SW480 (cell line): Measurements from ENCODE around the gene MYO1F.
"Not testable (repeated sequence)": the region's sequence is repeated elsewhere in the genome, so short reads cannot be mapped to it uniquely, and the experiment has no call there.

Experiments
- DNase-seq: peaks from one replicate; pipeline ENCODE4 v3.0.0-alpha.2; 2016; ENCODE audit warnings: low spot score

The MYO1F gene

DNA sequence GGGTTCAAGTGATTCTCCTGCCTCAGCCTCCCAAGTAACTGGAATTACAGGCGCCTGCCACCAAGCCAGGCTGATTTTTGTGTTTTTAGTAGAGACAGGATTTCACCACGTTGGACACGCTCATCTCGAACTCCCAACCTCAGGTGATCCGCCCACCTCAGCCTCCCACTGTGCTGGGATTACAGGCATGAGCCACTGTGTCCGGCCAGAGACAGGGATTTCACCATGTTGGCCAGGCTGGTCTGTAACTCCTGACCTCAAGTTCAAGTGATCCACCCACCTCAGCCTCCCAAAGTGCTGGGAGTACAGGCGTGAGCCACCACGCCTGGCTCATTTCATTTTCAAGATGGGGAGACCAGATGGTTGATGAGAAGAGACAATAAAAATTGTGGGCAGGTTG is 12.4 kb downstream of the MYO1F start:
- DNase-seq = not testable (repeated sequence)

DNA sequence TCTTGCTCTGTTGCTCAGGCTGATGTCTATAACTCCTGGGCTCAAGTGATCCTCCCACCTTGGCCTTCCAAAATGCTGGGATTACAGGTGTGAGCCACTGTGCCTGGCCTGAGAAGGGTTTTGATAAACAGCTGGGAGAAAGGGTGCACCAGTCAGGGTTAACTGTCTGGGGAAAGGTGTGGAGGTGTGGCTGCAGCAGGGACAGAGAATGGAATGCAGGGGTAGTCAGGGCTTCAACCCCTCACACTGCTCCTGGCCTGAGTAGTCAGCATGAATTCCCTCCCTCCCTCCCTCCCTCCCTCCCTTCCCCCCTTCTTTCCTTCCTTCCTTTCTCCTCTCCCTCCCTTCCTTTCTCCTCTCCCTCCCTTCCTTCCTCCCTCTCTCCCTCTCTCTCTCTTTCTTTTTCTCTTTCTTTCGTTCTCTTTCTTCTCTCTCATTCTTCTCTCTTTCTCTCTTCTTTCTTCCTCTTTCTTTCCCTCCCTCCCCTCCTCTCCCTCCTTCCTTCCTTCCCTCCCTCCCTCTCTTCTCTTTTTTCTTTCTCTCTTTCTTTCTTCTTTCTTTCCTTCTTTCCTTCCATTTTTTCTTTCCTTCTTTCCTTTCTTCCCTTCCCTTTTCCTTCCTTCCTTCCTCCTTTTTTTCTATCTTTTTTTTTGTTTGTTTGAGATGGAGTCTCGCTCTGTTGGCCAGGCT is 16.0 kb downstream of the MYO1F start:
- DNase-seq = no peak

DNA sequence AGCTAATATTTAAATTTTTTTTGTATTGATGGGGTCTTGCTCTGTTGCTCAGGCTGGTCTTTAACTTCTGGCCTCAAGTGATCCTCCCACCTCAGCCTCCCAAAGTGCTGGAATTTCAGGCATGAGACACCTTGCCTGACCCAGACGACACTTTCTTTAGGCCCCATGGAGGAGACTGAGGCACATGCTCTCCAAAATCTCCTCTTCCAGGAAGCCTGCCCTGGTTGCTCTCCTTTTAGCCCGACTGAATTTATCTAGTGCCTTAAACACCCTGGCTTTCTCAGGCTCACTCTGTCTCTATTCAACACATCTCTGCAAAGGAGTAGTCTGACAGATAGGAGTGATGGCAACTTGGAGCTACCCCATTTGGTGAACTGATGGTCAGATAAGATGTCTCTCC is 18.9 kb downstream of the MYO1F start:
- DNase-seq = no peak

DNA sequence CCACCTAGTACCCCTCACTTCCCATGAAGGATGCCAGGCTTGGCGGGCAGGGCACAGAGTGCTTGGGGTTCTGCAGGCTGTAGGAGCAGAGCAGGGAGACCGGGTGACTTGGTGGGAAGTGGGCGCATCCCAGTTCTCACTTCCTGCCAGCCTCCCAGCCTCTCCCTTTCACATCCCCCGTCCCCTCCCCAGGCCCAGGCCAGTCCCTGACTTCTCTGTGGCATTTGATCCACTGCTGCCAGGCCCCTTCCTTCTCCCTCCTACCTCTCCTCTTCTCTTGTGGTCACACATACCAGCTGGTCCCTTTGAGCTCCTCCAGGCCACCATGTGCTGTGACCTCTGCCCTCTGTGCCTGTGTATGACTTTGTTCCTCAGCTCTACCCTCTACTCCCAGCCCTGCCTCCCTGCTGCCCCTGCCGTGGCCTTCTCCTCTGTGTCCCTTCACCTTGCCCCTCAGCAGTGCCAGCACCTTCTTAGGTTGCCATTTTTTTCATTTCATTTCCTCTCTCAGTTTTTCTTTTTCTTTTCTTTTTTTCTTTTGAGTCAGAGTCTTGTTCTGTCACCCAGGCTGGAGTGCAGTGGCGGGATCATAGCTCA is 19.5 kb downstream of the MYO1F start:
- no peak for DNase-seq

DNA sequence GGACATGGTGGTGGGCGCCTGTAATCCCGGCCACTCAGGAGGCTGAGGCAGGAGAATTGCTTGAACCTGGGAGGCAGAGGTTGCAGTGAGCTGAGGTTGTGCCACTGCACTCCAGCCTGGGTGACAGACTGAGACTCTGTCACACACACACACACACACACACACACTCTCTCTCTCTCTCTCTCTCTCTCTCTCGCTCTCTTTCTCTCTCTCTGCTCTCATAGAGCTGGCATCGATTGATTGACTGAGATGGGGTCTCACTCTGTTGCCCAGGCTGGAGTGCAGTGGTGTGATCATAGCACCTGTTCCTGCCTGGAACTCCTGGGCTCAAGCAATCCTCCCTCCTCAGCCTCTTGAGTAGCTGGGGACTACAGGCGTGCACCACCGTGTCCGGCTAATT is 23.5 kb downstream of the MYO1F start:
- not testable (repeated sequence) for DNase-seq

DNA sequence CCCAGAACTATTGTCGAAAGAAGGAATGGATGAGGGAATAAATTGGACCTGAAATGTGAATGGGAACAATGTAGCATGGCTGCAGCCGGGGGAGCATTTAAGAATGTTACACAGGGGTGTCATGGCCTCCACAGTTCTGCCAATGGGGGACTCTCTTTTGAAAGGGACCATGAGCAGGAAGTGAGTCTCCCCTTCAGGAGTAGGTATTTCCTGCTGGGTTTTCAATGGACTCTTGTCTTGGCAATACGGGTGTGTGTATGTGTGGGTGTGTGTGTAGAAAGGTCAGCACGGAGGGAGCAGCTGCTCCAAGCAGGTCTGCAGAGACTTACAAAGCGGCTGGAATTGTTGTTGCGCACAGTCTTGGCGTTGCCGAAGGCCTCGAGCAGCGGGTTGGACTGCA is 24.4 kb downstream of the MYO1F start:
- DNase-seq = peak; percentile 75

DNA sequence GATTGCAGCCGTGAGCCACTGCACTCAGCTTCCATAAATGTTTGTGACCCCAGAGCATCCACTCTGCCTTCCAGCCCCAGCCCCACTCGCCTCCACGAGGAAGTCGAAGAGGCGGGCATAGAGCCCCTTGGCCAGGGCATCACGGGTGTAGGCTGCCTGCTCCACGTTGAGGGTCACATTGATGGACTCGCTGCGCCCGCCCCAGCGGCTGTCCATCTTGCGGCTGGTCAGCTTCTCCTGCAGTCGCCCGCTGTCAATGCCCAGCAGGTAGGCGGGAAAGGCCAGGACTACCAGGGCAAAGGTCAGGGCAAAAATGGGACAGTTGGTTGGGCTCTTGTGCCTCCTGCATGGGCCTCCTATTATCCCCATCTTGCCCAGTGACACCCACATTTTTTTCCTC is 27.2 kb downstream of the MYO1F start:
- no peak for DNase-seq

DNA sequence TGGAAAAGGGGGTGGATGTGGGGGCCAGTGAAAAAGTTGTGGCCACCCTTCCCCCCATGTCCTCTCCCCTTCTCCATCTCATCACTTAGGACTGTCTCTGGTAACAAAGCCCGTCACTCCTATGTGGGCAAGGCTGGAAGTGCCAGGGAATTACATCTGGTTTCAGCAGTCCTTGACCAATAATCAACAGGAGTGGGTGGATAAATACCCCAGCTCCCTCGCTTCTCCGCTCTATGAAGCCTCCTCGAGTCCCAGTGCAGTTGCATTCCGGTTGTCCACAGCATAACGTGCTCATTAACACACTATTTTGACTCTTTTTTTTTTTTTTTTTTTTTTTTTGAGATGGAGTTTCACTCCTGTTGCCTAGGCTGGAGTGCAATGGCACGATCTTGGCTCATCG is 31.5 kb downstream of the MYO1F start:
- no peak for DNase-seq

DNA sequence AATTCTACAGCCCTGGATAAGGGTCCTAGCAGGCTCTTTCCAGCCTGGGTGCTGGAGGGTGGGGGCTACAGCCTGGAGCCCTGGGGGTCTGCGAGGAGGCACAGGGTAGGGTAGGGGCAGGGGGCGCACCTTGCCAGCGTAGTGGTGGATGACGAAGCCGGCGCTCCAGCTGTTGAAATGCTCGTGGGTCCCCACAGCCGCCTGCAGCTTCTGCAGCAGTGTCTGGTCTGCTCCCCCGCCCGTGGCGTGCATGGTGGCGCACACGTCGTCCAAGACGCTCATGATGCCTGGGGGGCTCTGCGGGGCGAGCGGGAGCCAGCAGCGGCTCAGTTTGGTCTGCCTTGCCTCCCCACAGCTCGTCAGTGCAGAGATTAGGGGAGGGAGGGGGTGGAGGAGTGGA is 33.1 kb downstream of the MYO1F start:
- no peak for DNase-seq

DNA sequence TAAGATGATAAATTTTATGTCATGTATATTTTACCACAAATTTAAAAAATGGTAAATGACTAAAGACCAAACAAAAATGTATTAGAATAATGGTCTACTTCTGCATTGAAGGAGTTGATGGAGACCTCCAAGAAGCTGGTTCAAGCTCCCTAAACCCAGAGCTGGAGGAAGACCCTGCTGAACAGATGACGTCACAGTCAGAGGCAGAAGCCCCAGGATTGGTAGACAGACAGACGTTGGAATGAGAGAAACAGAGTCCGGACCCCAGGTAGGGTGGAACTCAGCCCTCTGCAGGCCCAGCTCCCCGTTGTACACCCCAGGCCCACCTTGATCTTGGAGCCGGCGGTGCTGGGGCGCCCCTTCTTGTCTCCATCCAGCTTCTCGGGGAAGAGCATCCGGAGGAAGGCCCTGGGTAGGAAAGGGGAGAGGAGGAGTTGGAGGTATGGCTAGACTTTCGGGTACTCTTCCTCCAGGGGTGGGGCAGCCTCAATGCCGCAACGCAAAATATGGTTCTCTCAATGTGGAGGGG is 37.6 kb downstream of the MYO1F start:
- no peak for DNase-seq

DNA sequence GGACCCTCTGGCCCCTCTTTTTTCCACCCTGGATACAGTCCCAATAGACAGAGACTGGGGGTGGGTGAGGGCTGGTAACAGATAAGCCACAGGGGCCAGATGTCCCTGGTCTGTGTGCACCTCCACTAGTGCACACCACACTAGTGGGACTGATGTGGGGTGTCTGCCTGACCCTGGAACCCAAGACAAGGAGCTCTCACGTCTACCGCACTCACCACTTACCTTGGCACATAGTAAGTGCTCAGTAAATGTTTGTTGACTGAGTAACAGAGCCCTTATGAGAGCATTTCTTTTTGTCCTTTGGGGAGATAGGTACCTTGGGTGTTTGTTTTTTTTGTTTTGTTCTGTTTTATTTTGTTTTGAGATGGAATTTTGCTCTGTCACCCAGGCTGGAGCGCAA is 40.1 kb downstream of the MYO1F start:
- DNase-seq = no peak

DNA sequence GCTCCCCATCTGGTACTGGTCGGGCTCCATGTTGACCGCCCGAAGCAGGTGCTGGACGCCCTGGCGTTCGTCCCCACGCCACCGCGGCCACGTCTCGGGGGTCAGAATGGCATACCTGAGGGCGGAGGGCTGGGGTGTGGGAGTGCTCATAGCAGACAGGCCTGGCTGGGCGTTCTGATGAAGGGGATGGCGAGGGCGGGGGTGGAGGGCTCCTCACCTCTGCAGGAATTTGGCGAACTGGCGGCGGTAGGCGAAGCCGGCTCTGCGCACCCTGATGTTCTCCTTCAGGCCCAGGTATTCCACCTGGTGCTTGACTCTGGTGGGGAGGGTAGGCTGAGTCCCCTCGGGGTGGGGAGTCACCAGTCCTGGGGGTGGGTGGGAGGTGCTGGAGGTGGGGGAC is 41.0 kb downstream of the MYO1F start:
- no peak for DNase-seq

DNA sequence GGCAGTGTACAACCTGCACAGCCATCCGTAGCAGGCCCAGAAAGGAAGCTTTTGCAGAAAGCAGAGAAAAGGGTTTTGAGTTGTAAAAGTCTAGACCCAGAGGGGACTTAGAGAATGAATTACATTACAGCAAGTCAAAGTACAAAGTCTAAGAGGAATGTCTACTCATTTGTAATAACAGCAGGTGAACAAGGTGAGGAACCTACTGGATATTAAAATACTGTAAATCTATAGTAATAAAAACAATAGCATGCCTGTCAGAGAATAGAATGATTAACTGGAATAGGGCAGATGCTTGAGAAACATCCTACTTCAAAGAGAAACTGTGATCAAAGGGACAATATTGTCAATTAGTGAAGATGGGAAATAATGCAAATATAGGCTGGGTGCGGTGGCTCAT is 45.0 kb downstream of the MYO1F start:
- DNase-seq = peak; percentile 80

DNA sequence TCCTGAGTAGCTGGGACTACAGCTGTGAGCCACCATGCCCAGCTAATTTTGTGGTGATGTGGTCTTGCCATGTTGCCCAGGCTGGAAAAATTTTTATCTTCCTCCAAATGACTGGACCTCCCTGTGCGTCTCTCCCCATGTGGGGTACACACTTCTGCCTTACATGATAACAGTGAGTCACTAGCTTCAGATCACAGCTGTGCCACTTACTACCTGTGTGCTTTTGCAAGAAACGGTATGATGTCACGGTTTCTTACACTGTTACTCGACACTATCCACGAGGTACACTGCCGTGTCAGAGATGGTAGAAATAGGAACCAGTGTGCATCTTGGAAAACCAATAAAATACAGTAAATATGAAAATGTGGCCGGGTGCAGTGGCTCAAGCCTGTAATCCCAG is 45.8 kb downstream of the MYO1F start:
- no peak for DNase-seq

DNA sequence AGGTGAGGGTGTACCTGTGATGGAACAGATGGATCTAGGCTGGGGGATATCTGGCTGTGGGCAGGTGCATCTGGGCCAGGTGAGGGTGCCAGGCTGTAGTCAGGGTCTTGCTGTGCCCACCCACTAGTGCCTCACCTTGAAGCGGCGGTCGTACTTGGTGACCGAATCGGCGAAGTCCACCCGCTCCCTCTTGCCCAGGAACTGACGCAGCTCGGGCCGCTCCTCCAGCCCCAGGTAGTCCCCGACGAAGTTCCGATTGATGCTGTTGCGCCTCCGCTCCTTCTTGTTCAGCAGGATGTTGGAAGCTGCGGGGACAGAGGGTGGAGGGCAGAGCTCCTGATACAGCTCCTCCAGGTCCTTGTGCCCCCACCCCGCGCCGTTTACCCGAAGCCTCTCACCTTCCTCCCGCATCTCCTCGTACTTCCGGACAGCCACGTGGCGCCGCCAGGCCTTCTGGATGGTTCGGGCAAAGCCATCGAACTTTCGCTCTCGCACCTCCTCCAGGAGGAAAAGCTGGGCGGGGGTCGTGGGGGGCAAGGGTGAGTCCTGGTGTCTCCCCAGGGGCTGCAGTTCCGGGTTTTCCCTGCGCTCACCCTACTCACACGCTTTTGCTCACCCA is 47.1 kb downstream of the MYO1F start:
- no peak for DNase-seq

DNA sequence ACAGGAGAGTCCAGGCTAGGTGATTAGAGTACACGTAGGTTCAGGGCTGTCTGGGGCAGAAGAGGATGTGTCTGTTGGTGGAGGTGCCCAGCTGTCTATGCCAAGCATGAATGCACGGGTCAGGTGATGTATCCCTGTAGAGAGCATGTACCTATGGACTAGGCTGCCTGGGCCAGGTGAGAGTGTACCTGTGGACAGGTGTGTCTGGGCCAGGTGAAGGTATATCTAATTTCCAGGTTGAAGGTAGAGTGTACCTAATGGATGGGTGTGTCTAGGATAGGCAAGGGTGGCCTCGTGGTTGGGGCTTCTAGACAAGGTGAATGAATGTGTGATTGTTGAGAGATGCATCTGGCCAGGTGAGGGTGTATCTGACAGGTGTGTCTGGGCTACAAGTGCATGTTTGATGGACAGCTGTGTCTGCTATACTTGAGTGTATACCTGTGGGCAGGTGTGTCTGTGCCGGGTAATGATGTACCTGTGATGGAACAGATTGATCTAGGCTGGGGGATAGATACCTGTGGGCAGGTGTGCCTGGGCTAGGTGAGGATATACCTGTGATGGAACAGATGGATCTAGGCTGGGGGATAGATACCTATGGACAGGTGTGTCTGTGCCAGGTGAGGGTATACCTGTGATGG is 47.8 kb downstream of the MYO1F start:
- no peak for DNase-seq

DNA sequence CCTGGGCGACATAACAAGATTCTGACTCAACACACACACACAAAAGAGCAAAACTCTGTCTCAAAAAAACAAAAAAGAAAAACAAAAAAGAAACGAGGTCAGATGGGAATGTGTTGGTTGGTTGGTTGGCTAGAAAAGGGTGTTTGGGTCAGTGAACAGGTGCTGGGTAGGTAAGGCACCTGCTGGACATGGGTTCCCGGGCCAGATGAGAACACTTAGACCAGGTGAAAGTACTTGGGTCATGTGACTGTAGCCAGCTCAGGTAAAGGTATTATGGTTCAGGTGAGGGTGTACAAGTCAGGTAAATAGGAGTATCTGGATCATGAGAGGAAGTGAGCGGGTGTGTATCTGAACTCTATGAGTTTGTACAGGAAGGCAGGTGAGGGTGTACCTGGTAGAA is 48.7 kb downstream of the MYO1F start:
- no peak for DNase-seq

DNA sequence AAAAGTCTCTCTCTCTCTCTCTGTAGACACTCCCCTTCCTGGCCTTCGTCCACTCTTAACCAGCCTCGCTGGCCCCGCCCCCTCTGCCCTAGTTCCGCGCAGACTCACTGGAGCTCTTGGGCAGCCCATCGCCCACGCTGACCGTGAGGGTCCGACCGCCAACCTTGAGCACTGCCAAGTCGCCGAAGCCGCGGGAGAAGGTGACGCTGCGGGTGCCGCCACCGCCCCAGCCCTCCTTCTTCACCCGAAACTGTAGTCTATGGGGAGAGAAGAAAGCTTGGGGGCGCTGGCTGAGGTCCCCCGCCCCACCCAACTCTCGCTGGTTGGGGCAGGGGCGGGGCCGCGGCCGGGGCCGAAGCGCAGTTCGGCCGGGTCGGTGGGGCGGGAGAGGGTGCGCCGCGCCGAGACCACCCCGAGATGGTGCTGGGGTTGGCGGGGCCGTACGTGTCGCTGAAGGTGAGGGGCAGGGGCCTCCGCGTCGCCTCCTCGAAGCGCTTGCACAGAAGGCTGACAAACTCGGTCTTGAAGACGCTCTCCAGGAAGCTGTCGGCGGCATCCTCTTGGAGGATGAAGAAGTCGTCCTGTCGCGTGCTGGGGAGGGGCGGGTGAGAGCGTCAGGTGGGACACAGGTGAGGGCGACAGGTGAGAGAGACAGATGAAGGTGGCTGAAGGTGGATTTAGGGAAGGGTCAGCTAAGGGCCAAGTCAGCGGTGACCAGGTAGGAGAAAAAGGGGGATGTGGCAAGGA is 50.7 kb downstream of the MYO1F start:
- peak; percentile 87 for DNase-seq

DNA sequence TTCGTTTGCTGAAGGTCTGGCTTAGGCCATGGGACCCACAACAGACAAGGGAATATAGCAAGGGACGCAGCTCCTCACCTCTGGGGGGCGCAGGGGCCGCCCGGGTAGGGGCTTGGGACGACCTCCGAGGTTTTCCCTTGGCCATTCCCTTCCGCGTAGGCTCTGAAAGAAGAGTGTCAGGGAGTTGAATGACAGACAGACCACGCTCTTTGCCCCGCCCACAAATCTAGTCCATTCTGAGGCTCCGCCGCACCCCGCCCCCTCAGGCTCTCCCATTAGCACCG is 51.9 kb downstream of the MYO1F start:
- DNase-seq = no peak

DNA sequence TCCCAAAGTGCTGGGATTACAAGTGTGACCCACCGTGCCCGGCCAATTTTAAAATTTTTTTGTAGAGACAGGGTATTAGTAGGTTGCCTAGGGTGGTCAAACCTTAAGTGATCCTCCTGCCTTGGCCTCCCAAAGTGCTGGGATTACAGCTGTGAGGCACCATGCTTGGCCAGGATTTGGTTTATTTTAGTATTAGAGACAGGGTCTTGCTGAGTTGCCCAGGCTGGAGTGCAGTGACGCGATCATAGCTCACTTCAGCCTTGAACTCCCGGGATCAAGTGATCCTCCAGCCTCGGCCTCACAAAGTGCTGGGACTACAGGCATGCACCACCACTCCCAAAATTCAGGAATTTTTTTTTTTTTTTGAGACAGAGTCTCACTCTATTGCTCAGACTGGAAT is 57.9 kb downstream of the MYO1F start:
- no peak for DNase-seq

DNA sequence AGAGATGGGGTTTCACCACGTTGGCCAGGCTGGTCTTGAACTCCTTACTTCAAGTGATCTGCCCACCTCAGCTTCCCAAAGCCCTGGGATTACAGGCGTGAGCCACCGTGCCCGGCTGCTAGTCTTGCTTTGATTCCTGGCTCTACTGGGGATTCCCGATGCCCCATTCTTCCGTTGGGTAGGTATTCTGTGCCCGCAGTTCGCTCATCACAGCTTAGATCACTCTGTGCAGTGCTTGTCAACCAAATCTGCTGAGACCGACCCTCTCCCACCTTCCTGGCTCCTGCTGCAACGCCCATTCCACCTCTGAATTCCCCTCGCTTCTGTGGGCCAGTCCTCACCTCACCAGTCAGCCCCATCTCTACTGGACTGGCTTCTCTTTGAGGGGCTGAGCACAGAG is 58.7 kb downstream of the MYO1F start:
- DNase-seq = no peak

DNA sequence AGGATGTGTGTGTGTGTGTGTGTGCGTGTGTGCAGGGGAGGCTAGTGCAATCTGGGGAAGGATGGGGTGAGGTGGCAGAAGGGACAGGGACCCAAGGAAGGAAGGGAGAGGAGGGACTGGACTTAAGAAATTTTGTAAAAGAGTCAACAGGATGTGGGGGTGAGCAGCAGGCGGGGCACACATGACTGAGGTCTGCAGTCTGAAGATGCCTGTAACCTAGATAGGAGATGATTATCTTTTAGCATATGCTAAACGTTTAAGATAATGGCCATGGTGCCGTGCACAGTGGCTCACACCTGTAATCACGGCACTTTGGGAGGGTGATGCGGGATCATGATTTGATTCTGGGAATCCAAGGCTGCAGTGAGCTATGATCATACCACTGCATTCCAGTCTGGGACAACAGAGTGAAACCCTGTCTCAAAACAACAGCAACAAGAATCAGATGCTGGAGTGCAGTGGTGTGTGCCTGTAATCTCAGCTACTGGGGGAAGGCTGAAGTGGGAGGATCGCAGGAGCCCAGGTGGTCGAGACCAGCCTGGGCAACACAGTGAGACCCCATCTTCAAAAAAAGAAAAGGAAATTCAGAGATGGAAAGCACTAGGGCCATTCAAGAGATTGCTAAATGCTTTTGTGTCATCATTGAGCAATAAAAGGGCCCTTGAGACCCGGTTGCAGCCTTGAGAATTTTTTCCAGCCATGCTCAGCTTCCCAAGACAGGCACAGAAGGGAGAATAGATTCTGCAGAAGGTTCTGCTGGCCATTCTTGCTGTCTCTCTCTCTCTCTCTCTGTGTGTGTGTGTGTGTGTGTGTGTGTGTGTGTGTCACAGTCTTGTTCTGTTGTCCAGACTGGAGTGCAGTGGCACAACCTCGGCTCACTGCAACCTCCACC is 59.4 kb downstream of the MYO1F start:
- no peak for DNase-seq
